Measurements from ENCODE around the gene ZNF444. TPM values are rescaled to one million over a fixed set of nuclear protein-coding genes. Genes with fewer than 3 reads are reported as not detected.

The ZNF444 gene
- total and polyA plus RNA-seq, 9 of the 15 experiments (the other 6 are each of a cell fraction or from before 2014, with no cell fraction given) = 0.39 to 40.0 (median 6.9) TPM

DNA sequence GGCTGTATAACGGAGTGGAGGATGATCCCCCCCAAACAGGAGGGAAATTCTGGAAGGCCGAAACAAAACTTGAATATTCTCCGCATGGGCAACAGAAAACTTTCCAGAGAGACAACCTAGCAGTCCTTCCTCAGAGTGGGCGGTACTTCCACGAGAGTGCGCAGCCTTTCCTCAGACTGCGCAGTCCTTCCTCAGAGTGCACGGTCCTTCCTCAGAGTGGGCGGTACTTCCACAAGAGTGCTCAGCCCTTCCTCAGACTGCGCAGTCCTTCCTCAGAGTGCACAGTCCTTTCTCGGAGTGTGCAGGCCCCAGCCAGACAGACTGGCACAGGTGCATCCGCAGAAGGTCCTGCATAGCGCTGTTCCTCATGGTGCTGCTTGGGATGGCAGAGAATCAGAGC lies 22.0 kb downstream of the ZNF444 start:
- H2AFZ ChIP-seq (ENCODE audit: low read depth, low read length) = no peak overlapping the region
- no peaks in the 10 kb centered on the region for H3K9me1 ChIP-seq (ENCODE audit: control insufficient read depth, insufficient read depth, low read length)
- no TSS peak for BruUV-seq (replicated peaks)
- no peaks in the 10 kb centered on the region for H3K79me2 ChIP-seq (ENCODE audit: control insufficient read depth, insufficient read depth, low read length)
- H3K4me1 ChIP-seq (replicated peaks in 1 of 2; ENCODE audit: control insufficient read depth in 2 of 2, insufficient read depth in 2 of 2, low read length in 2 of 2) = peaks cover 5 to 11% of the 10 kb centered on the region in 2 experiments; a peak in 4 of 5 replicates
- no peaks in the 10 kb centered on the region for H3K9me3 ChIP-seq (replicated peaks; ENCODE audit: control insufficient read depth, insufficient read depth, low read depth, low read length)
- no peak overlapping the region for H3K4me3 ChIP-seq
- peaks cover 10% of the 10 kb centered on the region; the same call in 2 of the 3 replicates for H3K36me3 ChIP-seq (ENCODE audit: control insufficient read depth, insufficient read depth, low read length)
- DNase-seq (ENCODE audit: extremely low read depth in 1 of 4, low spot score in 3 of 4) = no peak
- no peaks in the 10 kb centered on the region for H3K27me3 ChIP-seq (ENCODE audit: control insufficient read depth in 2 of 2, insufficient read depth in 2 of 2, low read length in 2 of 2)
- in situ Hi-C loops (cut with MboI) (no loop called here), intact Hi-C loops (cut with micrococcal nuclease) (no loop called here)
- WGBS (ENCODE audit: insufficient coverage, low coverage, missing lambda C conversion rate) = 46% methylated on average over 13 of the region's 13 CpGs
- POLR2A ChIA-PET = interaction anchor here (1.2 kb wide), 1 partner anchor 24 kb away, joined by 3 read pairs; no protein-coding TSS in a partner anchor
- H3K4me2 ChIP-seq (ENCODE audit: insufficient read depth, low read length) = no peak overlapping the region
- H3K27ac ChIP-seq (ENCODE audit: extremely low read depth, low read depth, low read length) = no peak overlapping the region
- peak; percentile 61 for ATAC-seq
- no peak overlapping the region for H3K9ac ChIP-seq (ENCODE audit: insufficient read depth in 1 of 2, low read depth in 2 of 2, low read length in 2 of 2)
- CTCF ChIA-PET (ENCODE audit: low intra/inter-chr PET ratio) = no interaction called here
- no peaks in the 10 kb centered on the region; the same call in 1 of the 2 replicates for H4K20me1 ChIP-seq (replicated peaks; ENCODE audit: control insufficient read depth, insufficient read depth, low read length)
- no peak for FAIRE-seq
- TF ChIP-seq MECOM (CRISPR knock-in tag; IDR thresholded peaks at IDR 0.05) (no peak), L3MBTL2 (IDR thresholded peaks at IDR 0.05) (no peak), TCF3 (CRISPR knock-in tag; IDR thresholded peaks at IDR 0.05) (no peak), TEAD1 (CRISPR knock-in tag; IDR thresholded peaks at IDR 0.05) (no peak), HNRNPLL (IDR thresholded peaks at IDR 0.05; ENCODE audit: low read depth, low read length, poor library complexity, severe bottlenecking) (peak; percentile 71), PRMT5 (CRISPR knock-in tag; IDR thresholded peaks at IDR 0.05) (no peak)
- TF ChIP-seq, protein P1, sequence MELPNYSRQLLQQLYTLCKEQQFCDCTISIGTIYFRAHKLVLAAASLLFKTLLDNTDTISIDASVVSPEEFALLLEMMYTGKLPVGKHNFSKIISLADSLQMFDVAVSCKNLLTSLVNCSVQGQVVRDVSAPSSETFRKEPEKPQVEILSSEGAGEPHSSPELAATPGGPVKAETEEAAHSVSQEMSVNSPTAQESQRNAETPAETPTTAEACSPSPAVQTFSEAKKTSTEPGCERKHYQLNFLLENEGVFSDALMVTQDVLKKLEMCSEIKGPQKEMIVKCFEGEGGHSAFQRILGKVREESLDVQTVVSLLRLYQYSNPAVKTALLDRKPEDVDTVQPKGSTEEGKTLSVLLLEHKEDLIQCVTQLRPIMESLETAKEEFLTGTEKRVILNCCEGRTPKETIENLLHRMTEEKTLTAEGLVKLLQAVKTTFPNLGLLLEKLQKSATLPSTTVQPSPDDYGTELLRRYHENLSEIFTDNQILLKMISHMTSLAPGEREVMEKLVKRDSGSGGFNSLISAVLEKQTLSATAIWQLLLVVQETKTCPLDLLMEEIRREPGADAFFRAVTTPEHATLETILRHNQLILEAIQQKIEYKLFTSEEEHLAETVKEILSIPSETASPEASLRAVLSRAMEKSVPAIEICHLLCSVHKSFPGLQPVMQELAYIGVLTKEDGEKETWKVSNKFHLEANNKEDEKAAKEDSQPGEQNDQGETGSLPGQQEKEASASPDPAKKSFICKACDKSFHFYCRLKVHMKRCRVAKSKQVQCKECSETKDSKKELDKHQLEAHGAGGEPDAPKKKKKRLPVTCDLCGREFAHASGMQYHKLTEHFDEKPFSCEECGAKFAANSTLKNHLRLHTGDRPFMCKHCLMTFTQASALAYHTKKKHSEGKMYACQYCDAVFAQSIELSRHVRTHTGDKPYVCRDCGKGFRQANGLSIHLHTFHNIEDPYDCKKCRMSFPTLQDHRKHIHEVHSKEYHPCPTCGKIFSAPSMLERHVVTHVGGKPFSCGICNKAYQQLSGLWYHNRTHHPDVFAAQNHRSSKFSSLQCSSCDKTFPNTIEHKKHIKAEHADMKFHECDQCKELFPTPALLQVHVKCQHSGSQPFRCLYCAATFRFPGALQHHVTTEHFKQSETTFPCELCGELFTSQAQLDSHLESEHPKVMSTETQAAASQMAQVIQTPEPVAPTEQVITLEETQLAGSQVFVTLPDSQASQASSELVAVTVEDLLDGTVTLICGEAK (IDR thresholded peaks at IDR 0.05) = no peak
- TF ChIP-seq, protein P1 (CRISPR knock-in tag; IDR thresholded peaks at IDR 0.05) = no peak
- TF ChIP-seq, protein P2, sequence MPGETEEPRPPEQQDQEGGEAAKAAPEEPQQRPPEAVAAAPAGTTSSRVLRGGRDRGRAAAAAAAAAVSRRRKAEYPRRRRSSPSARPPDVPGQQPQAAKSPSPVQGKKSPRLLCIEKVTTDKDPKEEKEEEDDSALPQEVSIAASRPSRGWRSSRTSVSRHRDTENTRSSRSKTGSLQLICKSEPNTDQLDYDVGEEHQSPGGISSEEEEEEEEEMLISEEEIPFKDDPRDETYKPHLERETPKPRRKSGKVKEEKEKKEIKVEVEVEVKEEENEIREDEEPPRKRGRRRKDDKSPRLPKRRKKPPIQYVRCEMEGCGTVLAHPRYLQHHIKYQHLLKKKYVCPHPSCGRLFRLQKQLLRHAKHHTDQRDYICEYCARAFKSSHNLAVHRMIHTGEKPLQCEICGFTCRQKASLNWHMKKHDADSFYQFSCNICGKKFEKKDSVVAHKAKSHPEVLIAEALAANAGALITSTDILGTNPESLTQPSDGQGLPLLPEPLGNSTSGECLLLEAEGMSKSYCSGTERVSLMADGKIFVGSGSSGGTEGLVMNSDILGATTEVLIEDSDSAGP (CRISPR knock-in tag; IDR thresholded peaks at IDR 0.05) = no peak
- TF ChIP-seq, protein P3, sequence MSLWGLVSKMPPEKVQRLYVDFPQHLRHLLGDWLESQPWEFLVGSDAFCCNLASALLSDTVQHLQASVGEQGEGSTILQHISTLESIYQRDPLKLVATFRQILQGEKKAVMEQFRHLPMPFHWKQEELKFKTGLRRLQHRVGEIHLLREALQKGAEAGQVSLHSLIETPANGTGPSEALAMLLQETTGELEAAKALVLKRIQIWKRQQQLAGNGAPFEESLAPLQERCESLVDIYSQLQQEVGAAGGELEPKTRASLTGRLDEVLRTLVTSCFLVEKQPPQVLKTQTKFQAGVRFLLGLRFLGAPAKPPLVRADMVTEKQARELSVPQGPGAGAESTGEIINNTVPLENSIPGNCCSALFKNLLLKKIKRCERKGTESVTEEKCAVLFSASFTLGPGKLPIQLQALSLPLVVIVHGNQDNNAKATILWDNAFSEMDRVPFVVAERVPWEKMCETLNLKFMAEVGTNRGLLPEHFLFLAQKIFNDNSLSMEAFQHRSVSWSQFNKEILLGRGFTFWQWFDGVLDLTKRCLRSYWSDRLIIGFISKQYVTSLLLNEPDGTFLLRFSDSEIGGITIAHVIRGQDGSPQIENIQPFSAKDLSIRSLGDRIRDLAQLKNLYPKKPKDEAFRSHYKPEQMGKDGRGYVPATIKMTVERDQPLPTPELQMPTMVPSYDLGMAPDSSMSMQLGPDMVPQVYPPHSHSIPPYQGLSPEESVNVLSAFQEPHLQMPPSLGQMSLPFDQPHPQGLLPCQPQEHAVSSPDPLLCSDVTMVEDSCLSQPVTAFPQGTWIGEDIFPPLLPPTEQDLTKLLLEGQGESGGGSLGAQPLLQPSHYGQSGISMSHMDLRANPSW (CRISPR knock-in tag; IDR thresholded peaks at IDR 0.05) = no peak
